HEK293 (cell line): Measurements from ENCODE around the gene DGKB.

ENCODE experiments used
- CTCF ChIA-PET: fragments of 350-600 bp; formaldehyde crosslinking; extraction: SDS; loops from one replicate; lab custom pipeline; 2021; ENCODE audit warnings: antibody characterized with exemption; lab: Yijun Ruan, JAX
- POLR2A ChIA-PET: fragments of 300-600 bp; formaldehyde crosslinking; extraction: SDS; loops from one replicate; lab custom pipeline; 2020; ENCODE audit warnings: antibody characterized with exemption, inconsistent platforms; lab: Yijun Ruan, JAX
- H3K27ac ChIP-seq: fragments of 200-500 bp; sonication (Bioruptor generic); 2 replicates; pipeline ENCODE4 v1.5.1; 2014; ENCODE audit warnings: low read depth, low read length, control low read depth, inconsistent platforms; ENCODE audit errors: extremely low read depth
- H3K36me3 ChIP-seq, 2 experiments: fragments of 200-500 bp in 1 of 2; sonication (Bioruptor generic) in 1 of 2; 1 replicate in 1 of 2; 2 replicates in 1 of 2; pipeline ENCODE4 v1.5.1; 2014 to 2017; ENCODE audit warnings: inconsistent platforms in 2 of 2, low read length in 2 of 2; ENCODE audit not compliant: control insufficient read depth in 2 of 2, insufficient read depth in 1 of 2
- H3K4me1 ChIP-seq: fragments of 200-500 bp; sonication (Bioruptor generic); 2 replicates; pipeline ENCODE4 v1.5.1; 2014; ENCODE audit warnings: mild to moderate bottlenecking, low read length, inconsistent platforms; ENCODE audit not compliant: control insufficient read depth, insufficient read depth
- H3K4me3 ChIP-seq: 2 replicates; pipeline ENCODE4 v1.5.1; 2011; ENCODE audit warnings: low read depth, mild to moderate bottlenecking, control low read depth, low read length, moderate library complexity
- H3K9me3 ChIP-seq: fragments of 200-500 bp; sonication (Bioruptor generic); 2 replicates; pipeline ENCODE4 v1.5.1; 2014; ENCODE audit warnings: low read depth, low read length, inconsistent platforms; ENCODE audit not compliant: control insufficient read depth, insufficient read depth
- BCL6B ChIP-seq: fragments of 450-650 bp; formaldehyde crosslinking; IDR thresholded peaks from 2 replicates; pipeline ENCODE4 v1.5.1; 2017; ENCODE audit warnings: missing biosample characterization, missing genetic modification characterization
- KLF1 ChIP-seq: fragments of 450-650 bp; formaldehyde crosslinking; IDR thresholded peaks from 2 replicates; pipeline ENCODE4 v1.5.1; 2016; ENCODE audit warnings: missing biosample characterization, missing genetic modification characterization
- REPIN1 ChIP-seq: fragments of 450-650 bp; formaldehyde crosslinking; IDR thresholded peaks from 2 replicates; pipeline ENCODE4 v1.5.1; 2017; ENCODE audit warnings: missing biosample characterization, missing genetic modification characterization, low read depth
- SALL2 ChIP-seq: fragments of 450-650 bp; formaldehyde crosslinking; IDR thresholded peaks from 2 replicates; pipeline ENCODE4 v1.5.0; 2017; ENCODE audit warnings: missing biosample characterization, mild to moderate bottlenecking, missing genetic modification characterization, borderline replicate concordance
- SCRT1 ChIP-seq: fragments of 450-650 bp; formaldehyde crosslinking; IDR thresholded peaks from 2 replicates; pipeline ENCODE4 v1.5.1; 2016; ENCODE audit warnings: missing biosample characterization, missing genetic modification characterization, borderline replicate concordance
- WT1 ChIP-seq: fragments of 450-650 bp; formaldehyde crosslinking; IDR thresholded peaks from 2 replicates; pipeline ENCODE4 v1.5.1; 2016; ENCODE audit warnings: missing biosample characterization, missing genetic modification characterization
- ZBTB6 ChIP-seq: fragments of 450-650 bp; formaldehyde crosslinking; IDR thresholded peaks from 2 replicates; pipeline ENCODE4 v1.5.1; 2017; ENCODE audit warnings: missing biosample characterization, missing genetic modification characterization
- ZNF10 ChIP-seq: fragments of 450-650 bp; formaldehyde crosslinking; IDR thresholded peaks from 2 replicates; pipeline ENCODE4 v1.5.1; 2017; ENCODE audit warnings: missing biosample characterization, missing genetic modification characterization
- ZNF140 ChIP-seq: fragments of 450-650 bp; formaldehyde crosslinking; IDR thresholded peaks from 2 replicates; pipeline ENCODE4 v1.5.1; 2016; ENCODE audit warnings: missing biosample characterization, missing genetic modification characterization
- ZNF184 ChIP-seq: fragments of 450-650 bp; IDR thresholded peaks from 2 replicates; pipeline ENCODE4 v1.5.1; 2018; ENCODE audit warnings: missing biosample characterization, mild to moderate bottlenecking, missing genetic modification characterization
- ZNF2 ChIP-seq: fragments of 450-650 bp; formaldehyde crosslinking; IDR thresholded peaks from 2 replicates; pipeline ENCODE4 v1.5.1; 2016; ENCODE audit warnings: missing biosample characterization, missing genetic modification characterization
- ZNF23 ChIP-seq: fragments of 450-650 bp; formaldehyde crosslinking; IDR thresholded peaks from 2 replicates; pipeline ENCODE4 v1.5.1; 2016; ENCODE audit warnings: missing biosample characterization, missing genetic modification characterization, borderline replicate concordance
- ZNF239 ChIP-seq: fragments of 450-650 bp; formaldehyde crosslinking; IDR thresholded peaks from 2 replicates; pipeline ENCODE4 v1.5.1; 2016; ENCODE audit warnings: missing biosample characterization, missing genetic modification characterization
- ZNF274 ChIP-seq, 2 experiments: fragments of 200-500 bp in 1 of 2; fragments of 450-650 bp in 1 of 2; sonication (Bioruptor generic) in 1 of 2; formaldehyde crosslinking in 1 of 2; IDR thresholded peaks; 2 replicates each; pipeline versions ENCODE4 v1.5.1 to v1.6.1; 2014 to 2016; ENCODE audit warnings: borderline replicate concordance in 1 of 2, inconsistent platforms in 1 of 2, low read length in 1 of 2, missing biosample characterization in 1 of 2, missing genetic modification characterization in 1 of 2
- ZNF416 ChIP-seq: fragments of 450-650 bp; formaldehyde crosslinking; IDR thresholded peaks from 2 replicates; pipeline ENCODE4 v1.5.1; 2016; ENCODE audit warnings: missing biosample characterization, missing genetic modification characterization
- ZNF555 ChIP-seq: fragments of 450-650 bp; formaldehyde crosslinking; conservative IDR thresholded peaks from 2 replicates; pipeline ENCODE4 v1.5.1; 2017; ENCODE audit warnings: missing biosample characterization, mild to moderate bottlenecking, missing genetic modification characterization, inconsistent platforms
- ZNF560 ChIP-seq: fragments of 450-650 bp; formaldehyde crosslinking; IDR thresholded peaks from 2 replicates; pipeline ENCODE4 v1.5.1; 2017; ENCODE audit warnings: missing biosample characterization, missing genetic modification characterization, borderline replicate concordance
- ZNF561 ChIP-seq: fragments of 450-650 bp; IDR thresholded peaks from 2 replicates; pipeline ENCODE4 v1.5.1; 2018; ENCODE audit warnings: missing biosample characterization, missing genetic modification characterization, borderline replicate concordance
- ZNF596 ChIP-seq: fragments of 450-650 bp; IDR thresholded peaks from 2 replicates; pipeline ENCODE4 v1.5.0; 2018; ENCODE audit warnings: missing biosample characterization, mild to moderate bottlenecking, missing genetic modification characterization, moderate library complexity
- ZNF623 ChIP-seq: fragments of 450-650 bp; formaldehyde crosslinking; IDR thresholded peaks from 2 replicates; pipeline ENCODE4 v1.5.1; 2016; ENCODE audit warnings: missing biosample characterization, missing genetic modification characterization
- ZNF624 ChIP-seq: fragments of 450-650 bp; formaldehyde crosslinking; IDR thresholded peaks from 2 replicates; pipeline ENCODE4 v1.5.1; 2017; ENCODE audit warnings: missing biosample characterization, missing genetic modification characterization
- ZNF76 ChIP-seq: fragments of 450-650 bp; formaldehyde crosslinking; IDR thresholded peaks from 2 replicates; pipeline ENCODE4; 2016; ENCODE audit warnings: low read depth, missing biosample characterization, missing genetic modification characterization, borderline replicate concordance
- ZNF785 ChIP-seq: fragments of 450-650 bp; formaldehyde crosslinking; IDR thresholded peaks from 2 replicates; pipeline ENCODE4 v1.5.1; 2016; ENCODE audit warnings: missing biosample characterization, missing genetic modification characterization
- ZNF830 ChIP-seq: fragments of 450-650 bp; IDR thresholded peaks from 2 replicates; pipeline ENCODE4 v1.5.0; 2018; ENCODE audit warnings: missing biosample characterization, missing genetic modification characterization, low read depth, mild to moderate bottlenecking, moderate library complexity
- ZXDB ChIP-seq: fragments of 450-650 bp; formaldehyde crosslinking; IDR thresholded peaks from 2 replicates; pipeline ENCODE4 v1.5.1; 2016; ENCODE audit warnings: missing biosample characterization, missing genetic modification characterization
- TF ChIP-seq, protein P1 (sequence below): fragments of 450-650 bp; formaldehyde crosslinking; IDR thresholded peaks from 2 replicates; pipeline ENCODE4 v1.5.1; 2016; ENCODE audit warnings: missing biosample characterization, missing genetic modification characterization
- TF ChIP-seq, protein P2 (sequence below): fragments of 450-650 bp; IDR thresholded peaks from 2 replicates; pipeline ENCODE4 v1.5.1; 2018; ENCODE audit warnings: missing biosample characterization, missing genetic modification characterization
- TF ChIP-seq, protein P3 (sequence below): fragments of 450-650 bp; formaldehyde crosslinking; IDR thresholded peaks from 2 replicates; pipeline ENCODE4 v1.5.1; 2016; ENCODE audit warnings: missing biosample characterization, missing genetic modification characterization, borderline replicate concordance
- TF ChIP-seq, protein P4 (sequence below): fragments of 450-650 bp; formaldehyde crosslinking; optimal IDR thresholded peaks from 2 replicates; pipeline ENCODE3; 2016; ENCODE audit warnings: missing biosample characterization, mild to moderate bottlenecking, missing genetic modification characterization

Gene DGKB

GRCh38 chr7:14191686-14192098 lies 710.9 kb downstream of the DGKB start:
- Histone ChIP-seq H3K4me1 (no peaks in the 10 kb centered on the region), H3K36me3 (no peaks in the 10 kb centered on the region), H3K9me3 (no peaks in the 10 kb centered on the region), H3K4me3 (no peak overlapping the region), H3K27ac (no peak overlapping the region)
- POLR2A ChIA-PET = no interaction called here
- TF ChIP-seq ZBTB6 (no peak), SALL2 (tag by site-specific recombination) (no peak), ZNF76 (tag by site-specific recombination) (no peak), WT1 (tag by site-specific recombination) (no peak), BCL6B (tag by site-specific recombination) (no peak), KLF1 (tag by site-specific recombination) (no peak), ZNF785 (tag by site-specific recombination) (no peak), ZNF830 (no peak), ZNF140 (tag by site-specific recombination) (no peak), ZNF10 (no peak), ZNF596 (tag by site-specific recombination) (no peak), ZNF184 (tag by site-specific recombination) (no peak), ZNF555 (tag by site-specific recombination) (no peak), ZXDB (tag by site-specific recombination) (no peak), ZNF561 (tag by site-specific recombination) (no peak), ZNF416 (tag by site-specific recombination) (no peak), ZNF2 (tag by site-specific recombination) (no peak)
- TF ChIP-seq, protein P1, sequence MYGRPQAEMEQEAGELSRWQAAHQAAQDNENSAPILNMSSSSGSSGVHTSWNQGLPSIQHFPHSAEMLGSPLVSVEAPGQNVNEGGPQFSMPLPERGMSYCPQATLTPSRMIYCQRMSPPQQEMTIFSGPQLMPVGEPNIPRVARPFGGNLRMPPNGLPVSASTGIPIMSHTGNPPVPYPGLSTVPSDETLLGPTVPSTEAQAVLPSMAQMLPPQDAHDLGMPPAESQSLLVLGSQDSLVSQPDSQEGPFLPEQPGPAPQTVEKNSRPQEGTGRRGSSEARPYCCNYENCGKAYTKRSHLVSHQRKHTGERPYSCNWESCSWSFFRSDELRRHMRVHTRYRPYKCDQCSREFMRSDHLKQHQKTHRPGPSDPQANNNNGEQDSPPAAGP (tag by site-specific recombination) = no peak
- TF ChIP-seq, protein P2, sequence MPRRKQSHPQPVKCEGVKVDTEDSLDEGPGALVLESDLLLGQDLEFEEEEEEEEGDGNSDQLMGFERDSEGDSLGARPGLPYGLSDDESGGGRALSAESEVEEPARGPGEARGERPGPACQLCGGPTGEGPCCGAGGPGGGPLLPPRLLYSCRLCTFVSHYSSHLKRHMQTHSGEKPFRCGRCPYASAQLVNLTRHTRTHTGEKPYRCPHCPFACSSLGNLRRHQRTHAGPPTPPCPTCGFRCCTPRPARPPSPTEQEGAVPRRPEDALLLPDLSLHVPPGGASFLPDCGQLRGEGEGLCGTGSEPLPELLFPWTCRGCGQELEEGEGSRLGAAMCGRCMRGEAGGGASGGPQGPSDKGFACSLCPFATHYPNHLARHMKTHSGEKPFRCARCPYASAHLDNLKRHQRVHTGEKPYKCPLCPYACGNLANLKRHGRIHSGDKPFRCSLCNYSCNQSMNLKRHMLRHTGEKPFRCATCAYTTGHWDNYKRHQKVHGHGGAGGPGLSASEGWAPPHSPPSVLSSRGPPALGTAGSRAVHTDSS (tag by site-specific recombination) = no peak
- CTCF ChIA-PET = interaction anchor here (0.6 kb wide), 1 partner anchor 13 kb away, joined by 3 read pairs; no protein-coding TSS in a partner anchor

DNA sequence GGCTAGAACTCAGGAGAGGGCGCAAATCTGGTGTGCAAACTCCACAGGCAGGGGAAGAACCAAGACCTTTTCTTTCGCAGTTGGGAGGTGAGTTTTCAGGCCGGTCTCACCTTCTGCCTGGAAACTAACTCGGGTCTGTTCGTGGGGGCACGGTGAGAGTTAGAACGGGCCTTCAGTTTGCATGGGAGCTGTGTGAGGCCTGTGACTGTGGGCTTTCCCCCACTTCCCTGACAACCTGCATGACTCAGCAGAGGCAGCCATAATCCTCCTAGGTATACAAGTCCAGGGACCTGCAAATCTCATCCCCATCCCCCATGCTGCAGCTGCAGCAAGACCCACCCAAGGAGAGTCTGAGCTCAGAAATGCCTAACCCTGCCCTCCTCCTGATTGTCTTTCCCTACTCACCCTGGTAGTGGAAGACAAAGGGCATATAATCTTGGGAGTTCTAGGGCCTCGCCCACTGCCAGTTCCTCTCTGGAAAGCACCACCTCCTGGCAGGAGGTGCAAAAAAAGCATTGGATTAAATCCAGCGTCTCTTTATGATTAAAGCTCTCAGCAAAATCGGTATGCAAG lies 718.2 kb downstream of the DGKB start:
- Histone ChIP-seq H3K27ac (no peak overlapping the region), H3K4me1 (no peaks in the 10 kb centered on the region), H3K36me3 (no peaks in the 10 kb centered on the region), H3K9me3 (no peaks in the 10 kb centered on the region), H3K4me3 (no peak overlapping the region)
- ChIA-PET CTCF (no interaction called here), POLR2A (no interaction called here)
- TF ChIP-seq ZNF560 (tag by site-specific recombination) (no peak), ZNF623 (tag by site-specific recombination) (no peak), REPIN1 (no peak), ZNF23 (no peak), ZNF624 (tag by site-specific recombination) (no peak), ZNF239 (tag by site-specific recombination) (no peak), SCRT1 (tag by site-specific recombination) (no peak), ZNF274 (IDR thresholded peaks at IDR 0.05; ENCODE audit: low read length) (no peak), ZNF274 (tag by site-specific recombination; IDR thresholded peaks at IDR 0.05; ENCODE audit: borderline replicate concordance) (no peak)
- TF ChIP-seq, protein P3, sequence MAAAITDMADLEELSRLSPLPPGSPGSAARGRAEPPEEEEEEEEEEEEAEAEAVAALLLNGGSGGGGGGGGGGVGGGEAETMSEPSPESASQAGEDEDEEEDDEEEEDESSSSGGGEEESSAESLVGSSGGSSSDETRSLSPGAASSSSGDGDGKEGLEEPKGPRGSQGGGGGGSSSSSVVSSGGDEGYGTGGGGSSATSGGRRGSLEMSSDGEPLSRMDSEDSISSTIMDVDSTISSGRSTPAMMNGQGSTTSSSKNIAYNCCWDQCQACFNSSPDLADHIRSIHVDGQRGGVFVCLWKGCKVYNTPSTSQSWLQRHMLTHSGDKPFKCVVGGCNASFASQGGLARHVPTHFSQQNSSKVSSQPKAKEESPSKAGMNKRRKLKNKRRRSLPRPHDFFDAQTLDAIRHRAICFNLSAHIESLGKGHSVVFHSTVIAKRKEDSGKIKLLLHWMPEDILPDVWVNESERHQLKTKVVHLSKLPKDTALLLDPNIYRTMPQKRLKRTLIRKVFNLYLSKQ (tag by site-specific recombination) = no peak
- TF ChIP-seq, protein P4, sequence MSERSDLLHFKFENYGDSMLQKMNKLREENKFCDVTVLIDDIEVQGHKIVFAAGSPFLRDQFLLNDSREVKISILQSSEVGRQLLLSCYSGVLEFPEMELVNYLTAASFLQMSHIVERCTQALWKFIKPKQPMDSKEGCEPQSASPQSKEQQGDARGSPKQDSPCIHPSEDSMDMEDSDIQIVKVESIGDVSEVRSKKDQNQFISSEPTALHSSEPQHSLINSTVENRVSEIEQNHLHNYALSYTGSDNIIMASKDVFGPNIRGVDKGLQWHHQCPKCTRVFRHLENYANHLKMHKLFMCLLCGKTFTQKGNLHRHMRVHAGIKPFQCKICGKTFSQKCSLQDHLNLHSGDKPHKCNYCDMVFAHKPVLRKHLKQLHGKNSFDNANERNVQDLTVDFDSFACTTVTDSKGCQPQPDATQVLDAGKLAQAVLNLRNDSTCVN (tag by site-specific recombination) = no peak
